ENCODE results near the gene RAD51B. TPM values are rescaled to one million over a fixed set of nuclear protein-coding genes. Genes with fewer than 3 reads are reported as not detected.

Gene RAD51B
- total RNA-seq, 2 donors from 2014 or later: 9.3 to 12.1 TPM

GRCh38 chr14:68469208-68469713 lies 649.7 kb downstream of the RAD51B start:
- Histone ChIP-seq H3K36me3 (no peaks in the 10 kb centered on the region), H3K27ac (no peak overlapping the region), H3K4me1 (ENCODE audit: control insufficient read depth in 1 of 2, low read depth in 2 of 2) (peaks cover 13 to 32% of the 10 kb centered on the region in 2 donors), H3K9me3 (no peaks in the 10 kb centered on the region), H3K4me3 (no peak overlapping the region), H3K27me3 (replicated peaks; ENCODE audit: insufficient read depth) (no peaks in the 10 kb centered on the region)
- TF ChIP-seq CTCF (IDR thresholded peaks at IDR 0.05): no peak
- ATAC-seq (ENCODE audit: insufficient number of reproducible peaks, low FRiP score, low read depth) (no peak), DNase-seq (ENCODE audit: low spot score) (no peak)

- TF ChIP-seq CTCF (IDR thresholded peaks at IDR 0.05): no peak
- H3K27ac ChIP-seq: no peak overlapping the region
- no peaks in the 10 kb centered on the region for H3K9me3 ChIP-seq
- no peaks in the 10 kb centered on the region for H3K27me3 ChIP-seq (replicated peaks; ENCODE audit: insufficient read depth)
- H3K36me3 ChIP-seq: no peaks in the 10 kb centered on the region
- ATAC-seq (ENCODE audit: insufficient number of reproducible peaks, low FRiP score, low read depth) (no peak), DNase-seq (ENCODE audit: low spot score) (no peak)
- peaks cover 3 to 22% of the 10 kb centered on the region in 2 donors for H3K4me1 ChIP-seq (ENCODE audit: control insufficient read depth in 1 of 2, low read depth in 2 of 2)
- no peak overlapping the region for H3K4me3 ChIP-seq
Measured at GRCh38 chr14:68470361-68470760, 650.8 kb downstream of the RAD51B start.

GRCh38 chr14:68471029-68471963 lies 651.7 kb downstream of the RAD51B start:
- TF ChIP-seq CTCF (IDR thresholded peaks at IDR 0.05): no peak
- ATAC-seq (ENCODE audit: insufficient number of reproducible peaks, low FRiP score, low read depth): no peak
- Histone ChIP-seq H3K4me1 (ENCODE audit: control insufficient read depth in 1 of 2, low read depth in 2 of 2) (peaks cover 7 to 20% of the 10 kb centered on the region in 2 donors), H3K4me3 (no peak overlapping the region), H3K27ac (no peak overlapping the region), H3K27me3 (replicated peaks; ENCODE audit: insufficient read depth) (no peaks in the 10 kb centered on the region), H3K9me3 (no peaks in the 10 kb centered on the region), H3K36me3 (no peaks in the 10 kb centered on the region)
- DNase-seq (ENCODE audit: low spot score): no peak

GRCh38 chr14:68471964-68472508 lies 652.5 kb downstream of the RAD51B start:
- no peak for TF ChIP-seq CTCF (IDR thresholded peaks at IDR 0.05)
- DNase-seq (ENCODE audit: low spot score) (no peak), ATAC-seq (ENCODE audit: insufficient number of reproducible peaks, low FRiP score, low read depth) (no peak)
- H3K4me1 ChIP-seq (ENCODE audit: control insufficient read depth in 1 of 2, low read depth in 2 of 2): peaks cover 8 to 20% of the 10 kb centered on the region in 2 donors
- H3K9me3 ChIP-seq: no peaks in the 10 kb centered on the region
- H3K27ac ChIP-seq: no peak overlapping the region
- H3K27me3 ChIP-seq (replicated peaks; ENCODE audit: insufficient read depth): no peaks in the 10 kb centered on the region
- H3K36me3 ChIP-seq: no peaks in the 10 kb centered on the region
- H3K4me3 ChIP-seq: no peak overlapping the region

GRCh38 chr14:68473069-68473468 lies 653.5 kb downstream of the RAD51B start:
- Histone ChIP-seq H3K36me3 (no peaks in the 10 kb centered on the region), H3K27ac (no peak overlapping the region), H3K9me3 (no peaks in the 10 kb centered on the region), H3K4me3 (no peak overlapping the region), H3K4me1 (ENCODE audit: control insufficient read depth in 1 of 2, low read depth in 2 of 2) (peaks cover 8 to 12% of the 10 kb centered on the region in 2 donors), H3K27me3 (replicated peaks; ENCODE audit: insufficient read depth) (no peaks in the 10 kb centered on the region)
- ATAC-seq (ENCODE audit: insufficient number of reproducible peaks, low FRiP score, low read depth): no peak
- no peak for DNase-seq (ENCODE audit: low spot score)
- TF ChIP-seq CTCF (IDR thresholded peaks at IDR 0.05): no peak

Measured in thoracic aorta (tissue), 2 donors.